MV-4-11 (cell line): ENCODE results near the gene CACNG4.

Source experiments
- DNase-seq: peaks from one replicate; lab custom pipeline; 2025; lab: John Stamatoyannopoulos, UW

CACNG4 gene

DNA sequence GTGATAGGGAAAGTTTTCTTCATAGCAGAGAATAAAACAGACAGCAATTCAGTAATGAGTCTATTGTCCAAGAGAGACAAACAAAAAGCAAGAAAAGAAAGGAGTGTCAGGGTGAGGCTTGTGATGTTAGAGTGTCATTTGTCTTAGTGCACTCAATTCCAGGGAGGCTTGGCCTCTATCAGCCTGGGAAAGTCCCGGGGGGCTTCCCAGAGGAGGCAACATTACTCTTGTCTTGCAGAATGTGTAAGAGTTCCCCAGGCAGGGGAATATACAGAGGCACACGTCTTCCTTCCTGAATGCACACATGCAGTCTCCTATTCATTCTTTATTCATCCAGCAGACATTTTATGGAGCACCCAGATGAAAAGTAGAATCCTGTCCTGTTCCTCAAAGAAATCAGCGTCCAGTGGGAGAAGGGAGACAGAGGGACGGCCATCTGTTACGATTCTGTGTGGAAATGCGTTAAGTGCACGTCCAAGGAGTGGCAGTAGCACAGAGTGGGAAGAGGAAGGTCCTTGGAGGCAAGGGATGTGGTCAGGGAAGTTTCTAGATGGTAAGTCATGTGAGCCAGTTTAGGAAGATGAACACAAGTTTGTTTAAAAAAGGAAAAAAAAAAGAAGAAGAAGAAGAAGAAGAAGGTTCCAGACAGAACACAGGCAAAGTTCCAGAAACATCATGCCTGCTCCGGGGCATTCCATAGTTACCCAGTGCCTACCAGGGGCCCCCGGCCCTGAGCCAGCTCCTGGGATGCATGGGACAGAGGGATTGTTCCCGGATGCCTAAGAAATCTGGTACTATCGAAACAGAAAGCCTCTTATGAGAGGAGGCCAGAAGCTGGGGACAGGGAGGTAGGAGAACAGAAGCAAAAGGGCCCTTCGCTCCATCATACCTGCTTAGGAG is 21.1 kb downstream of the CACNG4 start:
- DNase-seq: peak; percentile 16

DNA sequence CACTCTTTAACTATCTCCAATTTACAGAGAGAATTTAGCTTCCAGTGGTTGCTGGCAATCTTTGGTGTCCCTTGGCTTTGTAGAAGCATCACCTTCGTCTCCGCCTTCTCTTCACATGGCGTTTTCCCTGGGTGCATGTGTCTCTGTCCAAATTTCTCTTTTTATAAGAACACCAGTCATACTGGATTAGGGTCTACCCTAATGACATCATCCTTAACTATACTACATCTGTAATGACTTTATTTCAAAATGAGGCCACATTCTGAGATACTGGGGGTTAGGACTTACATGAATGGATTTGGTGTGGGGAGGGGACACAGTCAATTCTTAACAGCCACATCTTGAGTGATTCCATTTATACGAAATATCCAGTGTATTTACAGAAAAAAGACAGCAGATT is 22.2 kb downstream of the CACNG4 start:
- DNase-seq: no peak

DNA sequence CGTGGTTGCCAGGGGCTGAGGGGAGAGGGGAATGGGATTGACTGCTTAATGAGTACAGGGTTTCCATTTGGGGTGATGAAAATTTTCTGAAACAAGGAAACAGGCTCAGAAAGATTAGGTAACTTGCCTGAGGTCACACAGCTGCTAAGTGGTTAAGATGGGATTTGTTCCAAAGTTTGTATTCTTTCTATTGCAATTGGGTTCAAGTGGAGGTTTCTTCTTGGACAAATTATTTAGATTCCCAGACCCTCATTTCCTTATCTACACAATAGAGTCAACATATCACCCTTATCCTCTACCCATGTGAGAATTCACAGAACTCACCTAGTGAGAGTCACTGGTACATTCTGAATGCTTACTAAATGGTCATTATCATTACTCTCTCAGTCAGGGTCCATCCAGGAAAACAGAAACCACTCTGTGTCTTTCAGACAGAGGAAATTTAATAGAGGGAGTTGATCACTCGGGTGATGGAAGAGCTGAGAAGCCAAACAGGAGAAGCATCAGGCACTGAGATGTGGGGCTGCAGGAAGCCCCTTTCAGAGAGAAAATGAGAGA is 22.6 kb downstream of the CACNG4 start:
- DNase-seq: no peak

DNA sequence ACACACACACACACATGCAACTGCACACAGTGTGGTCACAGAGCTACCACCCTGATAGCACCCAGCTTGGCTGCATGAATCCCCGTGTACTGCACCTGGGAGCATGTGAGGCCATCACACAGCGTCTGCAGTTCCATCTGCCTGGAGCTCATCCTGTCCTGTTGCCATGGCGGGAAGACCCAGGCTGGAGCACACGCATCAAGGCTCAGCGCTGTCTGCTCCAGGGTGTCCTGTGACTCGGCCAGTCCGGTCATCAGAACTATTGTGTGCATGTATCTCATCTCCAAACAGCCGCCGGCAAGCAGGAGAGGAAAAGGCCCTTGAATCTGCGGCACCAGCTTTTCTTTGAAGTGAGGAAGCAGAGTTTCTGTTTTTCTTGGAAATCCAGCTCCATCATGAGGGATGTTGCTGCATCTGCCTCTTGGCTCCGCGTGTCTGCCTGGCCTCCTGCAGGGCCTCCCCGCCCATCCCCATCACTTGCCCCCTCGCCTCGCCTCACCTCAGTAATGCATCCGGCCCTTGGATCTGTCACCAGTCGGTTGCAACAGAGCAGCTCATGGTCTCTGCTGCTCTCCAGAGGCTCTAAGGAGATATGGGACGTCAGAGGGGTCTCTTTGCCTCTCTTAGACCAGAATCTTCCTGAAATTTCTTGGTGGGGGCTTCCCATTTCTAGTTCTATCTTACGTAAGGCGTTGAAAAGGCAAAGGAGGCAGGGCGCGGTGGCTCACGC is 23.7 kb downstream of the CACNG4 start:
- no peak for DNase-seq

DNA sequence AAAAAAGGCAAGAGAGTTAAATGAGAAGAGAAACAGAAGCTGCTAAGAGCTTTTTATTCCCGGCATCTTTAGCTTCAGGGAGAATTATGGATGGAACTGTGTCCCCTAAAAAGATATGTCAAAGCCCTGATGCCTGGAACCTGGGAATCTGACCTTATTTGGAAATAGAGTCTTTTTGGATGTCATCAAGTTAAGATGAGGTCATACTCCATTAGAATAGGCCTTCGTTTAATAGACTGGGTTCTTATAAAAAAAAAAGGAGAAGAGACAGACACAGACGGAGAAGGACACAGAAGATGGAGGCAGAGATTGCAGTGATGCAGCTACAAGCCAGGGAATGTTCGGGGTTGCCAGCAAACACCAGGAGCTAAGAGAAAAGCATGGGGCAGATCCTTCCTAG is 24.6 kb downstream of the CACNG4 start:
- DNase-seq: no peak

DNA sequence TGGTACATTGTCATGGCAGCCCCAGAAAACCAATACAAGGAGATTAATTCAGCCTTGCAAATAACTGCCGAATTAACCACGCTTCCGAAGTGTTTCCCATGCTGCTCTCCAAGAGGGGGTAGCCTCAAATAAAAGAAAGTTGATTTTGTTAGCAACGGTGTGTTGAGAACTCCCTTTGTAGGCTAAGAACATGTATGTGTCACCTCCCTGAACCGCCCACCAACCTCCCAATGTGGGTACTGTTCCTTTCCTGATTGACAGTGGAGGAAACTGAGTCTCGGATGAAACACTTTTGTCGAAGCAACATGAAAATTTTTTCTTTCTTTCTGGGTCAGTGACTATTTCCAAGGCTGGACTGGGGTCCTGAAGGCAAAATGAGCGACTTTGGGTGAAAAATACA is 25.1 kb downstream of the CACNG4 start:
- DNase-seq: no peak

DNA sequence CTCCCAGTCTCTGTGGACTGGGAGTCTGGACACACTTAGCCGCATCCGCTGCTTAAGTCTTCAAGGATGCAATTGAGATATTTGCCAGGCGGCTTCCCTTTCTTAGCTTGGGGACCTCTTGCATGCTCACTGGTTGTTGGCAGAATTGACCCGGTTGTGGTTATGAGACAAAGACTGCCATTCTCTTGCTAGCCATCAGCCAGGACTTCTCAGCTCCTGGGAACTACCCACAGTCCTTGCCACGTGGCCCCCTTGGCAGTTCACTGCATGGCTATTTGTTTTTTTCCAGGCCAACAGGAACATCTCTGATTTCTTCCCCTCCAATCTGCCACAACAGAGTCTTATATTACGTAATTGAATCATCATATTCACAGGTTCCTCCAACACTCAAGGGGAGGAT is 25.5 kb downstream of the CACNG4 start:
- no peak for DNase-seq

DNA sequence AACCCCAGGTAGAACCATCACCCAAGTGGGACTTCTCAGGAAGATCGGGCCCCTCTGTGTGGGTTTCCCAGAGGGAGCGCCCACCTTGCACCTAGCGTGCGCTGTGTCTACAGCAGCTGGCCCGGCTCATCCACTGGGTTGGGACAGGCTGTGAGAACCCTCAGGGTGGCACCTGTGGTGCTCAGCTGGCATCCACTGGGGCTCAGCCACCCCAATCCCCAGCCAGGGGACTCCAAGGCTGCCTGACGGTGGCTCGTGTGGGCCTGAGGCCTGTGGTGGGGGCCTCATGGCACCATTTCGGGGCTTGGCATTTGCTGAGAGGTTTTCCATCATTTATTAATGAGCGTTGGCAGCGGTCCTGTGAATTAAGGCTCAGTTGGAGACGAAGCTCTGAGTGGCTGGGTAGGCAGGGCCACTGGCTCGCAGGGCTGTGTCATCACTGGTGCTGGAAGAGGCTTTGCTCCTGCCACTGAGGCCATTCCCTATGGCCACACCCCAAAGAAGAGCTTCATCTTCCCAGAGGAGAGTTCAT is 28.5 kb downstream of the CACNG4 start:
- no peak for DNase-seq

DNA sequence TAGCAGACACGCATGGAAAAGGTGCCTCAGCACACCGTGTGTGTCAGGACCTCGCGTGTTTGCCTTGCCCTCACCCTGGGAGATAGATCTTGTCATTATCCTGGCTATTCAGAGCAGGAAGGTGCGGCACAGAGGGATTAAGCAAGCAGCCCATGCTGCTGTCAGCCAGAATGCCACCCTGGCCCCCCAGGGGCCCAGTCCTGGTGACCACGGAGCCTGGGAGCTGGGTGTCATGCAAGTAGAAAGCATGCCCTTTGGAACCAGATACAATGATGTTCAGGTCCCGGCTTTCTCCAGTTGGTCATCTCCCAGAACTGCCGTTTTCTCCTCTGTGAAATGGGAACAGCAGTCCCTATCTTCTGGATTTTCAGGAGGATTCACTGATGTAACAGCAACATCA is 29.9 kb downstream of the CACNG4 start:
- DNase-seq: no peak

DNA sequence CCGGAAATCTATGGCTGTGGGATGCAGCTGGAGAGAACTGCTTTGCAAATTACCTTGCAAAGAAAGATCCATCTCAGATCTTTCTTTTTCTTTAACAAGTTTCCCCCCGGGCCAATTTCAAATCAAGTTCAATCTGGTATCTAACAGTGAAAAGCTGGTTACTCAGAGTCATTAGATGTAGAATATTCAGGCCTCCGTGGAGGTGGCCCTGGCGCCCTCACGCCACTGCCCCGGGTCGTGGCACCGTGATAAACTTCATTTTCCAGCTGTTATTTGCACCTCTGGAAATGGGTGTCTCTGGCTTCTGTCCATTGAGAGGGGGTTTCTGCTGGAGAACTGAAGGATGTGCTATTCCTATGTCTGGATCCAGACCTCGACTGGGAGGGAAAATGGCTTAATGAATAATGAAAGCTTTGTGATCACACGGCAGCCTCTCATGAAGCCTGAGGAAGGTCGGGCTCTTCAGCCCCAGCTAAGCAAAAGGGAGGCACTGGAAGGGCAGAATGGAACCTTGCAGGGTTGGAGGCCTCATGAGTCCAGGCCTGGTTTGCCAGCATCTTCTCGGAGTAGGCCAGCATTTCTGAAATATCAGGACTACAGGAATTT is 30.5 kb downstream of the CACNG4 start:
- no peak for DNase-seq

DNA sequence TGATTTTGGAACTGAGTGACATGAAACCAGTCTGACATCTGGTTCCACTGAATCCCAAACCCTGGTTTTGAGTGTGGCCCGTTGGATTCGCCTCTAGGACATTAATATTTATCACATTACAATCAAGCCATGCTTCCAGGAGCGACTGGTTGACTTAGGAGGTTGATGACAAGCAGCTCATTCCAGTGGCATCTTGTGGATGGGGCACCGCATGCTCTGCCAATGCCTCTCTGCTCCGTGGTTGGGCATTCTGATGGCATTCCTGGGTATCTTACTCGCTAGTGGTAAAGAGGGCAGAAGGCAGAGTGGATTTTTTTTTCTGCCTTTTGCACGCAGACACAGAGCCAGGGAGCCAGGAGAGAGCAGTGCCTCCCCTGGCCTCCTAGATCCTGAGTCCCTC is 31.4 kb downstream of the CACNG4 start:
- no peak for DNase-seq

DNA sequence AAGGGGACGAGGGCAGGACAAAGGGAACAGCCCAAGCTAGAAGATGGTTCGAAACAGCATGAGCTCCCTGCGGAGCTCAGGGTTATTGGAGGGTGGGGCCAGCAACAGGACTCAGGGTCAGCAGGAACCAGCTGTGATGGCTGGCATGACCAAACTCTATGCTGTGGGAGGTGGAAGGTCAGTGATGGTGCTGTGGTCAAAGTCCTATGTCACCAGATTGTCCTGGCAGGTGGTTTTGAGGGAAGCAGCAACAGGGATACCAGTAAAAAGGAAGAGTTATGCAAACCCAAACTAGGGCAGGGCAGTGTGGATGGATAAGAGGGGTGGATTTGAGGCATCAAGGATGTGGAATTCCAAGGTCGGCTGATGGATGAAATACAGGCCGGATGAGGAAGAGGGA is 32.4 kb downstream of the CACNG4 start:
- DNase-seq: no peak

DNA sequence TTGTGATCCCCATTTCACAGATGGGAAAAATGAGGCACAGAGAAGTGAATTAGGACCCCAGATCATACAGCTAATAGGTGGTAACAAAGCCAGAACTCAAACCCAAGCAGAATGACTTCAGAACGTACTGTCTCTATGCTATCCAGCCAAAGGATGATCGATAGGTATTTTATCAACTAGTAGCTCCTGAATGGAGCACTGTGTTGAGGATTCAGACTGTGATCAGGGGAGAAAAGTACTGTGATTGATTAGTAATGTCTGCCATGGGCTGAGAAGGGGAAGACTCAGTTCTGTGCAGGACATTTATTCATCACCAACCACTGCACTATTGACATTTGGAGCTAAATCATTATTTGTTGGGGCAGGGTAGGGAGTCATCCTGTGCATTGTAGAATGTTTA is 38.7 kb downstream of the CACNG4 start:
- DNase-seq: no peak

DNA sequence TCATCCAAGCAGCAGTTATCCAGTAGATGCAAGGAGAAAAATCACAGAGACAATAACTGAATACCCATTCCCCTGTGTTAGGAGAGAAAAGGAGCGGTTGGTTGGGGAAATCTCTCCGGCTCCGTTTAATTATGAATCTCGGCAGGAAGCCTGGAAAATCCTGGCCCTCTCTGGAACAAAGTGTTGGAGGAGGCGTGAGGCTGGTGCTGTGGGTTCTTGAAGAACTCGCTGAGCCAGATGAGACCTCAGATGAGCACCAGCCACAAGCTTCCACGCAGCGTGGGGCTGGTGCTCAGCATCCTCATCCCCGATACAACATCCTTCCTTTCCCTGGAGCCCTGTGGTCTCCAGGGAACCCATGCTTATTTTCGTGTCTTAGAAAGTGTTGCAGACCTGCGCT is 39.7 kb downstream of the CACNG4 start:
- DNase-seq: no peak

DNA sequence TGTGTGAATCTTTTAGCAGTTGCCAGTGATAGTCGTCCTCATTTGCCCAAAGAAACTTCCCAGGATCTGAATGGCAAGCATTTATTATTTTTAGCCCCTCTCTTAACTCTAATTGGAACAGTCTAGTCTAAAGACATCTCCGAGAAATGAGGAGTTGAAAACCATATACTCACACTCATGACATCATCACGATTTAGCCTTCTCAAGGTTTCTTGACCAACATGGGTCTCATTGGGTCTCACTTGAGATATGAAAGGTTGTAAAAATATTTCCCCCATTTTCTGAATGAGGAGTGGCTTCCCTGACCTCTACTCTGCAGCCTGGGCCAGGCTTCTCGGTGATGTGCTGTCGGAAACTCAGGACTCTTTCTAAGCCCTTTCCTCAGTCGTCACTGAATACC is 42.8 kb downstream of the CACNG4 start:
- no peak for DNase-seq

DNA sequence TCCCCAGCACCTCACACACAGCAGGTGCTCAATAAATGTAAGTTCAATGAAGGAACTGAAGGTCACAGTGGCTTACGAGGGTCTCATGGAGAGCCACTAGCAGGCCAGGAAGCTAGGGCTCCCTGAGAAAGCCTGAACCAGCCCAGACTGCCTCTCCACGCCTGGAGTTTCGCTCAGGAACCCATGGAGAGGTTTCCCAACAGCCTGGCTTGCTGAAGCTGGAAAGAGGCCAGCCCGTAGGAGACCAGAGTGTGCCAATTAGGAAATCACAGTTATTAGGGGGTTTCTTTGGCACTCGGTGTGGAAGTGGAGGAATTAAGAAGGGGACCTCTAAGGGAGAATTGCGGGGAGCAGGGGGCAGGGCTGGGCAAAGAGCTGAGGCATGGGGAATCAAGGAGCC is 43.6 kb downstream of the CACNG4 start:
- DNase-seq: no peak

DNA sequence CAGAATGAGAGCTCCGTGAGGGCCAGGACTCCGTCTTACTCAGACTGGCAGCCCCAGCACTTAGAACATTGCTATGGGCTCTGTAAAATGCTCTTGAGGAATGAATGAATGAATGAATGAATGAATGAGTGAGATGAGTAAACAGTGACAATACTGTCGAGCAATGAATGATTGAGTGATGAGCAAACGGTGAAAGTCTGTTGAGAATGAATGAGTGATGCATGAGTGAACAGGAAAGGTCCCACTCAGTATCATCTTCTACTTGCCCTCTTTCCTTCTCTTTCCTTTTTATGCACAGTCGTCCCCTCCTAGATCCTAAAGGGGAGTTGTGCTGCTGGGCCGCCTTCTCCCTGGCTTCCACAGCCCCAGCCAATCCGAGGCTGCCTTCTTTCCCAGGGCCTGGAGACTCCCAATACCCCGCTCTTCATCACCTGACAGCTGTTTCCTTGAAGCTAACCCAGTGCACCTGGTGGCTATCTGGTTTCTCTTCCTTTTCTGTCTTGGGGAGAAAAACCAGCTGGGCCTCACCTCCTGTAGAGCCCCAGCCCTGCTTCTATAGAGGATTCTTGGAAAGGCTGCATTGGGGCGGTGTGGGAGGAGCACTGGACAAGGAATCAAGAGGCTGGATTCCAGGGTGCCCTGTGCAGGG is 47.1 kb downstream of the CACNG4 start:
- DNase-seq: no peak

DNA sequence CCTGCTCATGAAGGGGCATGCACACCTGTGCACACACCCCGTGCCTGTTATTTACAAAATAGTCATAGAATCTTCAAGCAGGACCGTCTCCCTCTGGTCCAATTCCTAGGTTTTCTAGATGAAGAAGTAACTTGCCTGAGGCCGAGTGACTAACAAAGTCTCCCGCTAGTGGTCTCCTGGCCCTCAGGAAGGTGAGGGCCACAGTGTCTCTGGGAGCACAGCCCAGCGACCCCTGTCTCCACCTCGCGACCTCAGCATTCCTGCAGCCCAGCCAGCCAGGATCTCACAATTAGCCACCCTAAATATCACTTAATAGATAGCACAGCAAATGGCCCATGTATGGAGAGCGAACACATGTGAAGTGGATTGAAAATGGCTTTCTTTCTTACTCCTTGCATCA is 49.4 kb downstream of the CACNG4 start:
- DNase-seq: no peak

DNA sequence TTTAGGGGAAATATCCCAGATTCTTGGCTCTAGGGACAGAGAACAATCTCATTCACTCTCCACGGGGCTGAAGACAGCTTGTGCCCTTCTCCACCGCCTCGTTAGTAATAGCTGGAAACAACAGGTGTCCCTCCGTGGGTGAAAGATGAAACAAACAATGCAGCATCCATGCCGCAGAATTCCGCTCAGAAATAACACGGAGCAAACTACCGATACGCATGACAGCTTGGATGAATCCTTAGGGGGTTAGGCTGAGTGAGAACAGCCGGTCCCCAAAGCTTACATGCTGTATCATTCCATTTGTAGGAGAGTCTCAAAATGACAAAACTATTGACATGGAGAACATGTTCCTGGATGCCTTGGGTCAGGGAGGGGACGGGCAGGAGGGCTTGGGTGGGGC is 50.5 kb downstream of the CACNG4 start:
- no peak for DNase-seq

DNA sequence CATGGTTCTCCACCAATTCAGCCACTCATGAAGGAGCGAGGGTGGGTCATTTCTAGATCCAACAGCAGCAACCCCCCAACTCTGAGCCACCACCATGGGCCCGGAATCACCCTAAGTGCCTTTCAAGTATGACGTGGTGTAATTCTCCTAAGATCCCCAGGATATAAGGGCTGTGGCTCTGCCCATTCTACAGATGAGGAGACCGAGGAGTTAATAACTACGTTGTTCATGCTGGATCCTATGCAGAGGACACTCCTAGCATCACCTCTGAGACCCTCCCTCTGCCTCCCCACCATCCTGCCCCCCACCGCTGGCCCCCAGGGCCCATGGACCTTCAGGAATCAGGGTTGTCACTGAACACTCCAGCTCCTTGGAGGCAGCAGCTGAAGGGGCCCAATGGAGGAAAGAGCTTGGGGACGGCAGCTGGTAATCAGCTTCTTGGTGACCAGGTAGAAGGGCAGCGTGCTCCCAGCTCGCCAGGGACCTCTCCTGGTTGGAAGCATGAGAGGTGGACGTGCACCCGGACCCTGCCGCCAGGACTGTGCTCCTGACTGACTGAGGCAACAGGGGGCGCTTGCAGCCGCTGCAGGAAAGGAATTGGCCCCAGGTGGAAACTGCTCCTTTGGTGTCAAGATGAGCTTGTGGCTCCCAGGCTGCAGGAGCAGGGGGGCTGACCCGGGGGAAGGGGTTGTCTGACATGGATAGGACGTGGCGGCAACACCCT is 51.7 kb downstream of the CACNG4 start:
- no peak for DNase-seq

DNA sequence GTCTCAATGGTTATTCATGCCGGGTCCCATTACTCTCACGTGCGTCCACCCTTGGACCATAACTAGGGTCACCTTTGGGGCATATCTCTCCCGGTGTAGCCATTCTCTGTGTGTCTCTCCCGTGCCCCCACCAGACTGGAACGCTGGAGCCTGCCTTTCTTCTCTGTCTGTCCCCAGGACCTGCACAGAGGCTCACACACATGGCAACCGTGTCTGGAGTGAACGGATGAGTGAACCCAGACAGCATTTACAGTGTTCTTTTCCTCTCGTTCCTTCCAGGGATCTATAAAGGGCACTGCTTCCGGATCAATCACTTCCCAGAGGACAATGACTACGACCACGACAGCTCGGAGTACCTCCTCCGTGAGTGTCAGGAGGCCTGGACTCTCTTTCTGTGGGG is 53.4 kb downstream of the CACNG4 start:
- no peak for DNase-seq
